Activated CD4-positive, alpha-beta T cell treated with anti-CD3 and anti-CD28 coated beads, Interleukin-2, amount 10 ng/mL, durations not matched to agents 7 days and 5 days (primary cell): ENCODE measurements around the gene KCP. TPM values are rescaled to one million over a fixed set of nuclear protein-coding genes. Genes with fewer than 3 reads are reported as not detected.

ENCODE experiments used
- CTCF ChIA-PET: fragments of 350-600 bp; sonication (Branson Sonifier 250); formaldehyde crosslinking; loops from one replicate; lab custom pipeline; 2021; ENCODE audit warnings: antibody characterized with exemption; lab: Charles Lee
- POLR2A ChIA-PET: fragments of 350-600 bp; sonication (Branson Sonifier 250); formaldehyde crosslinking; loops from one replicate; lab custom pipeline; 2021; ENCODE audit warnings: antibody characterized with exemption; lab: Charles Lee
- DNase-seq: peaks from one replicate; pipeline ENCODE4 v3.0.0-alpha.2; 2020
- H3K27ac Mint-ChIP-seq: one replicate; pipeline ENCODE4 v1.8.0; 2021; ENCODE audit warnings: mild to moderate bottlenecking, moderate library complexity, mixed read lengths
- H3K27me3 Mint-ChIP-seq: one replicate; pipeline ENCODE4 v1.8.0; 2021; ENCODE audit warnings: mixed read lengths
- H3K36me3 Mint-ChIP-seq: one replicate; pipeline ENCODE4 v1.8.0; 2021; ENCODE audit warnings: low read depth, mixed read lengths
- H3K4me1 Mint-ChIP-seq: one replicate; pipeline ENCODE4 v1.8.0; 2021; ENCODE audit warnings: mixed read lengths
- H3K4me3 Mint-ChIP-seq: one replicate; pipeline ENCODE4 v1.8.0; 2021; ENCODE audit warnings: mild to moderate bottlenecking, moderate library complexity, mixed read lengths
- H3K9me3 Mint-ChIP-seq: one replicate; pipeline ENCODE4 v1.8.0; 2021; ENCODE audit warnings: mixed read lengths
- total RNA-seq, 2 experiments: library from RNA; stranded (reverse); gene quantifications; one replicate each; pipeline ENCODE4 v1.2.3, GENCODE V29; 2021

KCP gene
- total RNA-seq, 2 experiments from 2014 or later, result 0.10 to 0.12 TPM

GRCh38 chr7:128923411-128923800 is 12.9 kb upstream of the KCP start:
- Mint-ChIP-seq H3K4me3 (no peak overlapping the region), H3K4me1 (no peaks in the 10 kb centered on the region), H3K27ac (no peak overlapping the region), H3K27me3 (peaks cover 36% of the 10 kb centered on the region), H3K9me3 (no peaks in the 10 kb centered on the region), H3K36me3 (no peaks in the 10 kb centered on the region)
- CTCF ChIA-PET, result interaction anchor here (0.9 to 2.2 kb wide), 3 partner anchors 8 to 20 kb away, joined by 3 to 4 read pairs (median 4); no protein-coding TSS in a partner anchor
- DNase-seq, result no peak
- POLR2A ChIA-PET, result no interaction called here

- CTCF ChIA-PET, result interaction anchor here (0.6 to 2.2 kb wide), 6 partner anchors 8 to 169 kb away, joined by 3 to 6 read pairs (median 4); no protein-coding TSS in a partner anchor
- Mint-ChIP-seq H3K4me1 (no peaks in the 10 kb centered on the region), H3K9me3 (no peaks in the 10 kb centered on the region), H3K27ac (no peak overlapping the region), H3K4me3 (no peak overlapping the region), H3K27me3 (peaks cover 42% of the 10 kb centered on the region), H3K36me3 (no peaks in the 10 kb centered on the region)
- DNase-seq, result no peak
- POLR2A ChIA-PET, result no interaction called here
Observed at GRCh38 chr7:128922496-128923410, 12.2 kb upstream of the KCP start.

GRCh38 chr7:128921866-128922440 is 11.4 kb upstream of the KCP start:
- ChIA-PET CTCF (interaction anchor here (1.3 to 2.2 kb wide), 4 partner anchors 9 to 170 kb away, joined by 3 to 6 read pairs (median 4); no protein-coding TSS in a partner anchor), POLR2A (no interaction called here)
- H3K27me3 Mint-ChIP-seq, result peaks cover 49% of the 10 kb centered on the region
- no peaks in the 10 kb centered on the region for H3K9me3 Mint-ChIP-seq
- no peak overlapping the region for H3K4me3 Mint-ChIP-seq
- H3K4me1 Mint-ChIP-seq, result no peaks in the 10 kb centered on the region
- no peak overlapping the region for H3K27ac Mint-ChIP-seq
- no peak for DNase-seq
- H3K36me3 Mint-ChIP-seq, result no peaks in the 10 kb centered on the region

- H3K27ac Mint-ChIP-seq, result no peak overlapping the region
Observed at GRCh38 chr7:128920913-128921582, 10.5 kb upstream of the KCP start.

GRCh38 chr7:128919881-128920799 is 9.6 kb upstream of the KCP start:
- peaks cover 3% of the 10 kb centered on the region for H3K4me1 Mint-ChIP-seq
- POLR2A ChIA-PET, result no interaction called here
- no peak overlapping the region for H3K27ac Mint-ChIP-seq
- no peak overlapping the region for H3K4me3 Mint-ChIP-seq
- no peaks in the 10 kb centered on the region for H3K9me3 Mint-ChIP-seq
- CTCF ChIA-PET, result no interaction called here
- no peaks in the 10 kb centered on the region for H3K36me3 Mint-ChIP-seq
- DNase-seq, result no peak
- H3K27me3 Mint-ChIP-seq, result peaks cover 58% of the 10 kb centered on the region

More at GRCh38 chr7:128920913-128921582, 10.5 kb upstream of the KCP start:
- Mint-ChIP-seq H3K9me3 (no peaks in the 10 kb centered on the region), H3K4me1 (no peaks in the 10 kb centered on the region), H3K4me3 (no peak overlapping the region), H3K36me3 (no peaks in the 10 kb centered on the region), H3K27me3 (peaks cover 54% of the 10 kb centered on the region)
- ChIA-PET POLR2A (no interaction called here), CTCF (interaction anchor here (1.5 kb wide), 1 partner anchor 12 kb away, joined by 4 read pairs; no protein-coding TSS in a partner anchor)
- DNase-seq, result no peak

GRCh38 chr7:128919241-128919640 is 8.7 kb upstream of the KCP start:
- H3K36me3 Mint-ChIP-seq, result no peaks in the 10 kb centered on the region
- DNase-seq, result no peak
- peaks cover 56% of the 10 kb centered on the region for H3K27me3 Mint-ChIP-seq
- no peak overlapping the region for H3K4me3 Mint-ChIP-seq
- H3K9me3 Mint-ChIP-seq, result no peaks in the 10 kb centered on the region
- peaks cover 3% of the 10 kb centered on the region for H3K4me1 Mint-ChIP-seq
- ChIA-PET POLR2A (no interaction called here), CTCF (no interaction called here)
- no peak overlapping the region for H3K27ac Mint-ChIP-seq

GRCh38 chr7:128918016-128918665 is 7.6 kb upstream of the KCP start:
- Mint-ChIP-seq H3K27me3 (peaks cover 53% of the 10 kb centered on the region), H3K4me3 (no peak overlapping the region), H3K9me3 (no peaks in the 10 kb centered on the region), H3K36me3 (no peaks in the 10 kb centered on the region), H3K4me1 (peaks cover 3% of the 10 kb centered on the region), H3K27ac (no peak overlapping the region)
- ChIA-PET POLR2A (no interaction called here), CTCF (no interaction called here)
- no peak for DNase-seq

- H3K36me3 Mint-ChIP-seq, result no peaks in the 10 kb centered on the region
- ChIA-PET CTCF (no interaction called here), POLR2A (no interaction called here)
- H3K4me1 Mint-ChIP-seq, result peaks cover 3% of the 10 kb centered on the region
- no peaks in the 10 kb centered on the region for H3K9me3 Mint-ChIP-seq
- DNase-seq, result no peak
- peaks cover 56% of the 10 kb centered on the region for H3K27me3 Mint-ChIP-seq
- no peak overlapping the region for H3K27ac Mint-ChIP-seq
- H3K4me3 Mint-ChIP-seq, result no peak overlapping the region
Observed at GRCh38 chr7:128917122-128917521, 6.6 kb upstream of the KCP start.

GRCh38 chr7:128916643-128916915 is 6.1 kb upstream of the KCP start:
- Mint-ChIP-seq H3K36me3 (no peaks in the 10 kb centered on the region), H3K4me3 (no peak overlapping the region), H3K4me1 (peaks cover 3% of the 10 kb centered on the region), H3K27me3 (peaks cover 61% of the 10 kb centered on the region), H3K9me3 (no peaks in the 10 kb centered on the region), H3K27ac (no peak overlapping the region)
- no peak for DNase-seq
- ChIA-PET POLR2A (no interaction called here), CTCF (no interaction called here)

GRCh38 chr7:128915841-128916642 is 5.5 kb upstream of the KCP start:
- H3K4me1 Mint-ChIP-seq, result peaks cover 3% of the 10 kb centered on the region
- no peak for DNase-seq
- H3K9me3 Mint-ChIP-seq, result no peaks in the 10 kb centered on the region
- H3K36me3 Mint-ChIP-seq, result no peaks in the 10 kb centered on the region
- CTCF ChIA-PET, result no interaction called here
- POLR2A ChIA-PET, result no interaction called here
- H3K27me3 Mint-ChIP-seq, result peaks cover 63% of the 10 kb centered on the region
- no peak overlapping the region for H3K27ac Mint-ChIP-seq
- no peak overlapping the region for H3K4me3 Mint-ChIP-seq

- H3K9me3 Mint-ChIP-seq, result no peaks in the 10 kb centered on the region
- no peak for DNase-seq
- H3K27ac Mint-ChIP-seq, result no peak overlapping the region
- POLR2A ChIA-PET, result no interaction called here
- CTCF ChIA-PET, result no interaction called here
- H3K4me3 Mint-ChIP-seq, result no peak overlapping the region
- no peaks in the 10 kb centered on the region for H3K36me3 Mint-ChIP-seq
- peaks cover 62% of the 10 kb centered on the region for H3K27me3 Mint-ChIP-seq
- peaks cover 3% of the 10 kb centered on the region for H3K4me1 Mint-ChIP-seq
Observed at GRCh38 chr7:128915271-128915819, 4.8 kb upstream of the KCP start.
